NK-92 (cell line): Measurements from ENCODE around the gene PSMB11.
"Not testable (repeated sequence)": the region's sequence is repeated elsewhere in the genome, so short reads cannot be mapped to it uniquely, and the experiment has no call there.

ENCODE experiments used
- DNase-seq: peaks from one replicate; lab custom pipeline; 2025; ENCODE audit not compliant: unreplicated experiment; lab: John Stamatoyannopoulos, UW

The PSMB11 gene

GRCh38 chr14:23013054-23013748 lies 28.8 kb upstream of the PSMB11 start:
- DNase-seq, result no peak

GRCh38 chr14:23013749-23014054 lies 28.3 kb upstream of the PSMB11 start:
- not testable (repeated sequence) for DNase-seq

- DNase-seq, result no peak
These were observed 26.4 kb upstream of the PSMB11 start for GRCh38 chr14:23015618-23016017.

GRCh38 chr14:23017091-23017490 lies 24.9 kb upstream of the PSMB11 start:
- no peak for DNase-seq

- DNase-seq, result no peak
These were observed 23.9 kb upstream of the PSMB11 start for GRCh38 chr14:23018107-23018506.

GRCh38 chr14:23020143-23021128 lies 21.6 kb upstream of the PSMB11 start:
- DNase-seq, result no peak

GRCh38 chr14:23021434-23021833 lies 20.6 kb upstream of the PSMB11 start:
- no peak for DNase-seq

- no peak for DNase-seq
These were observed 20.0 kb upstream of the PSMB11 start for GRCh38 chr14:23021889-23022442.

- no peak for DNase-seq
These were observed 18.8 kb upstream of the PSMB11 start for GRCh38 chr14:23023022-23023794.

GRCh38 chr14:23023795-23024152 lies 18.2 kb upstream of the PSMB11 start:
- no peak for DNase-seq

- DNase-seq, result no peak
These were observed 17.4 kb upstream of the PSMB11 start for GRCh38 chr14:23024612-23025075.

- no peak for DNase-seq
These were observed 16.7 kb upstream of the PSMB11 start for GRCh38 chr14:23025151-23025814.

GRCh38 chr14:23028799-23029198 lies 13.2 kb upstream of the PSMB11 start:
- no peak for DNase-seq

- DNase-seq, result no peak
These were observed 11.1 kb upstream of the PSMB11 start for GRCh38 chr14:23030936-23031335.

- no peak for DNase-seq
These were observed 8.7 kb upstream of the PSMB11 start for GRCh38 chr14:23033251-23033727.

GRCh38 chr14:23033801-23034497 lies 8.1 kb upstream of the PSMB11 start:
- DNase-seq, result no peak

- DNase-seq, result no peak
These were observed 7.3 kb upstream of the PSMB11 start, which contains the start of gene PSMB5 for GRCh38 chr14:23034498-23035302. Gene PSMB5, minus strand, starts transcription at chr14:23034900. Its CDS starts 19 bp downstream, at chr14:23034881.

- DNase-seq, result no peak
These were observed 6.5 kb upstream of the PSMB11 start for GRCh38 chr14:23035303-23036144.
